ENCODE data around the gene AKAP5.

AKAP5 gene

DNA sequence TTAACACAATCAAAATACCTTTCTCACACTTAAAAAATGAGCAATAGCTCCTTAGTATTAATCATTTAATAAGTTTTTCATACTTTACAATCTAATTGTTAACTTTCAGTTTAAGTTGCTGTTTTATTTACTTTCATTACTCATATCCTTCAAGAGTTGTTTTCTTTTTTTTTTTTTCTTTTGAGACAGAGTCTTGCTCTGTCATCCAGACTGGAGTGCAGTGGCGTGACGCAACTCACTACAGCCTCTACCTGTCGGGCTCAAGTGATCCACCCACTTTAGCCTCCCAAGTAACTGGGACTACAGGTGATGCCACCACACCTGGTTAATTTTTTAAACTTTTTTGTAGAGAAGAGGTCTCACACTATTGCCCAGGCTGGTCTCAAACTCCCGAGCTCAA lies 55.4 kb downstream of the AKAP5 start:
- no peak for DNase-seq (ENCODE audit: low read depth)

DNA sequence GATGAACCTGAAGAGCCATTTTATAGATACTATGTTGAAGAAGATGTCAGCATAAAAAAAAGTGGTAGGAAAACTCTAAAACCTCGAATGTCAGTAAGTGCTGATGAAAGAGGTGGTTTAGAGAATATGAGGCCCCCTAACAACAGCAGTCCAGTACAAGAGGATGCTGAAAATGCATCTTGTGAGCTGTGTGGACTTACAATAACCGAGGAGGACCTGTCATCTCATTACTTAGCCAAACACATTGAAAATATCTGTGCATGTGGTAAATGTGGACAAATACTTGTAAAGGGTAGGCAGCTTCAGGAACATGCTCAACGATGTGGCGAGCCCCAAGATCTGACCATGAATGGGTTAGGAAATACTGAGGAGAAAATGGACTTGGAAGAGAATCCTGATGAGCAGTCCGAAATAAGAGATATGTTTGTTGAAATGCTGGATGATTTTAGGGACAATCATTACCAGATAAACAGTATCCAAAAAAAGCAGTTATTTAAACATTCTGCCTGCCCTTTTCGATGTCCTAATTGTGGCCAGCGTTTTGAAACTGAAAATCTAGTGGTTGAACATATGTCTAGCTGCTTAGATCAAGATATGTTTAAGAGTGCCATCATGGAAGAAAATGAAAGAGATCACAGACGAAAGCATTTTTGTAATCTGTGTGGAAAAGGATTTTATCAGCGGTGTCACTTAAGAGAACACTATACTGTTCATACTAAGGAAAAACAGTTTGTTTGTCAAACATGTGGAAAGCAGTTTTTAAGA lies 57.5 kb downstream of the AKAP5 start:
- no peak for DNase-seq (ENCODE audit: low read depth)
- no peak overlapping the region for H3K4me3 ChIP-seq (ENCODE audit: low read depth, low read length)

More for the DNA sequence above, 55.4 kb downstream of the AKAP5 start:
- no peak overlapping the region for H3K4me3 ChIP-seq (ENCODE audit: low read depth, low read length)
